Fibroblast of peridontal ligament (primary cell): ENCODE results near the gene NUDT19.
"Not testable (repeated sequence)": the region's sequence is repeated elsewhere in the genome, so short reads cannot be mapped to it uniquely, and the experiment has no call there.

Experiments used
- DNase-seq: peaks from one replicate; pipeline ENCODE4 v3.0.0-alpha.2; 2010; ENCODE audit errors: extremely low read depth

Gene NUDT19

GRCh38 chr19:32691291-32691951 is at the start of gene NUDT19:
Gene NUDT19 (plus strand): TSS chr19:32691821. CDS start chr19:32691961, 140 bp downstream.
- DNase-seq, result peak; percentile 71

GRCh38 chr19:32642771-32643170 is 48.9 kb upstream of the NUDT19 start:
- DNase-seq, result no peak

DNA sequence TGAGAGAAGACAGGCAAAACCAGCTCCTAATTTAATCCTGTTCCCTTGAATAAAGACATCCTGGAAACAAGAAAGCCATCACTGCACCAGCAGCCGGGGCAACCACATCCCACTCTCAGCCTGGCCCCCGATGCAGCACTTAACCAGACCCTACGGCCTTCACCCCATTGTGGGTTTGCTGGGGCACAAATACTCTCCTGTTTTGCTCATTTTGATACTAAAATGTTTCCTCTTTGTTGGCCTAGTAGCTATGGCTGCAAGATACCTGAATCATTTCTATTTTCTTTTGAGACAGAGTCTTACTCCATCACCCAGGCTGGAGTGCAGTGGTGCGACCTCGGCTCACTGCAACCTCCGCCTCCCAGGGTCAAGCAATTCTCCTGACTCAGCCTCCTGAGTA is 45.1 kb upstream of the NUDT19 start:
- DNase-seq, result no peak

DNA sequence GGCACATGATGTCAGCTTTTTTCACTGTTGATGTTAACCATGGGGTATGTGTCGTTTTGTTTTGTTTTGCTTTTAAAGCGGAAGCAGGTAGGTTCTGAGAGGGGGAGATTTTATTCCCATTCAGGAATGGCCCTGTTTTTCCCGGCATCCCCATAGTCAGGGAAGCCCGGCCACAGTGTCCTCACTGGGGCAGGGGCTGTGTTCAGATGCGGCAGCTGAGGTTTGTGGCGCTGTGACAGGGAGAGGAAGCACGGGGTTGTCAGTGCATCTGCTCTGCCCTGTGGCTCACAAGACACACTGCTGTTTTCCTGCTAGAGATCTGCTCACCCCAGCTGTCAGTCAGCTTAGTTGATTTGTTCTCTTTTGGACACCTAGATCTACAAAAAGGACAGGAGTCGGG is 44.3 kb upstream of the NUDT19 start:
- no peak for DNase-seq

DNA sequence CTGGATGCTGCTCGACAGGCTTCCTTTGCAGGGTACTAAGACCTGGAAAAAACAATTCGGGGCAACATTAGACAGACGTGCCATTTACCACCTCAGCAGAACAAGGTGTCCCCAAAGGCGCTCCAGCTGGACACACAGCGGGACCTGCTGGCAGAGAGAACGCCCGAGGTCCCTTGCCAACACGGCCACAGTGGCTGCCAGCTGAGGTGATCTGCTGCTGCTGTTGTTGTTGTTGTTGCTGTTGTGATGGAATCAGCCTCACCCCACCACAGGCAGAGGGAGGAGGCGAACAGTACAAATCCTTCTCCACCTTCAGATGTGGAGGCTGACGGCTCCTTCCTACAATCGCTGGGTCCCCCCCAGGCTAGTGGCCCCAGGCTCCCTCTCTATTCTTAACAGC is 41.9 kb upstream of the NUDT19 start:
- DNase-seq, result no peak

DNA sequence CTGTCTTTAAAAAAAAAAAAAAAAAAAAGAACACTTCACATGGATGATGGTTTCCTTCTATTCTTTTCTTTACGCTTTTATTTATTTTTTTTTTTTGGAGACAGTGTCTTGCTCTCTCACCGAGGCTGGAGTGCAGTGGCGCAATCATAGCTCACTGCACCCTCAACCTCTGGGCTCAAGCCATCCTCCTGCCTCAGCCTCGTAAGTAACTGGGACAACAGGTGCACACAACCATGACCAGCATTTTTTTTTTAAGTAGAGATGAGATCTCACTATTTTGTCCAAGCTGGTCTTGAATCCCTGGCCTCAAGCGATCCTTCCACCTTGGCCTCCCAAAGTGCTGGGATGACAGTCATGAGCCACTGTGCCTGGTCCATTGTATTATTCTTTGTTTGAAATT is 41.0 kb upstream of the NUDT19 start:
- DNase-seq, result no peak

- DNase-seq, result no peak
Measured at GRCh38 chr19:32651729-32652140, 39.9 kb upstream of the NUDT19 start.

DNA sequence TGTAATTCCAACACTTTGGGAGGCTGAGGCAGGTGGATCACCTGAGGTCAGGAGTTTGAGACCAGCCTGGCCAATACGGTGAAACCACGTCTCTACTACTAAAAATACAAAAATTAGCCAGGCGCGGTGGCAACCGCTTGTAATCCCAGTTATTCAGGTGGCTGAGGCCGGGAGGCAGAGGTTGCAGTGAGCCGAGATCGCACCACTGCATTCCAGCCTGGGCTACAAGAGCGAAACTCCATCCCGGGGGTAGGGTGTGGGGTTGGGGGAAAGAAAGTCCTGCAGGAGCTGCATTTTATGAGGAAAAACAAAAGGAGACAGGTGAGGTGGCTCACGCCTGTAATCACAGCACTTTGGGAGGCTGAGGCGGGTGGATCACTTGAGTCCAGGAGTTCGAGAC is 39.3 kb upstream of the NUDT19 start:
- DNase-seq, result not testable (repeated sequence)

GRCh38 chr19:32652894-32653598 is 38.6 kb upstream of the NUDT19 start:
- peak; percentile 32 for DNase-seq

GRCh38 chr19:32653599-32653915 is 38.1 kb upstream of the NUDT19 start:
- DNase-seq, result no peak

DNA sequence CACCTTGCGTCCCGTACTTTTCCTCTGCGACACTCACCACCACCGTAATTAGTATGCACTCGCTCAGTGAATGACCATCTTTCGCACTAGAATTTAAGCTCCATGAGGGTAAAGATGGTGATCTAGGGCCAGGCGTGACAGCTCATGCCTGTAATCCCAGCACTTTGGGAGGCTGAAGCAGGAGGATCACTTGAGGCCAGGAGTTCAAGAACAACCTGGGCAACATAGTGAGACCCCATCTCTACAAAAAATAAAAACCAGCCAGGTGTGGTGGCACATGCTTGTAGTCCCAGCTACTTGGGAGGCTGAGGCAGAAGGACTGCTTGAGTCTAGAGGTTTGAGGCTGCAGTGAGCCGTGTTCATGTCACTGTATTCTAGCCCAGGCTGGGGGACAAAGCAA is 35.2 kb upstream of the NUDT19 start:
- DNase-seq, result not testable (repeated sequence)

DNA sequence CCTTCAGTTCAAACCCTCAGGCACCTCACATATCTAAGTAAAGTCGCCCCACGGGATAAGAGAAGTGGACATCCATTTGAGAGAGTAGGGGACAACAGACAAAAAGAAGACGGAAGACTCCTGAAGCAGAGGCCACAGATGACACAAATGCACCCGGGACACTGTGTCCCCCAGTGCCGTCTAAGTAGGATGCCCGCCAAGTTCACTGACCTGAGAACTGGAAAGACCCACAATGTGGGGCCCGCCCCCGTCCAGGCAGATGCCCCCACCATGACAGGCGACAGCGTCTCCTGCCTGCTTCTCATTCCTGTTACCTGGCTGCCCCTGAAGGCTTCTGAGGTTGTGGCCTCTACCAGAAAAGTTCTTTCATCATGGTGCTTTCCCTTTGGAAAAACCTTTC is 33.5 kb upstream of the NUDT19 start:
- no peak for DNase-seq

DNA sequence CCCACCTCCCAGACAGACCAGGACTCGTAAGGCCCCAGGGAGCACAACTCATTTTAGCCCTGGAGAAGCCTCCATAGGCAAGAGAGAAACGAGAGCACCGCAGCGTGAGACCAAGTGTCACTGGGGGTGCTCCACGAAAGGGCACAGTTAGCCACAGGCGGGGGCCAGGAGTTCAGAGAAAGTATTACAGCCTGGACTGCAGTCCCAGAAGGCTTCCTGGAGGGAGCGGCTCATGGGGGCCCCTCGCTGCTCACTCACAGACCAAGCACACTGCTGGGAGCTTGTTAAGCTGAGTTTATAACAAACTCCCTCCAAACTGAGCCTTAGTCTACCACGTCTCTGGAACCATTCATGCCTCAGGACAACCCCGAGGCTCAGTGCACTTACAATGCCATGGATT is 33.1 kb upstream of the NUDT19 start:
- no peak for DNase-seq

- DNase-seq, result no peak
Measured at GRCh38 chr19:32661318-32661717, 30.3 kb upstream of the NUDT19 start.

- DNase-seq, result peak; percentile 10
Measured at GRCh38 chr19:32662186-32662585, 29.4 kb upstream of the NUDT19 start.

DNA sequence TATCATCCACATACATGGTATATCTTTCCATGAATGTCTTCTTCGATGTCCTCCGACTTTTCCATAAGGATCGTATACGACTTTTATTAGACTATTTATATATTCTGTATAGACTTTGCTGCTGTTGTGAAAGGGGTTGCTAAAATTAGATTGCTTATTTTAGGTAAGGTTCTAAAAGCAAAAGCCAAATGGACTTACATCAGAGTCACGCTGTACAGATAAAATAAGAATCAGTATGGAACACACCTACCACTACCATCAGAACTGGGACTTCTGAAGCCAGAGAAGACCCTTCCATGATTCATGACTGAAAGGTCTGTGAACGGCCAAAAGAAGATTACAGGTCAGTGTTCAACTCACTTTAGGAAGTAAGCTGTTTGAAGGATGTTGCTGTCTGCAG is 25.5 kb upstream of the NUDT19 start:
- DNase-seq, result no peak

DNA sequence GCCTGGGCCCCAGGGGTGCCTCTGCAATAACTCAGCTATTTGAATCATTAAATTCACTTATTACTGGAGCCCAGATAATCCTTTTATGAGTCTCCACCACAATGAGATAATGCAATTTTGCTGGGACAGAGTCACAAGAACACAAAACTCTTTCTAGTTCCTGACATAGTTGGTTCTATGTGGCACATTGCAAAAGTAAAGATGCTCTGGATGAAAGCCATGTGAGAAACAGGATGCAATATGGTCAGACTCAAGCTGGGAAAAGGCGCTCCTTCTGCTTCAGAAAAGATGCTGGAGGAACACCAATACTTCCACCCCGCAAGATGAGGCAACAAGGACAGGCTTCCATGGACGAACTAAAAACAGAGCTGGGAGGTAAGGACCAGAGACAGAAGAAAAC is 22.3 kb upstream of the NUDT19 start:
- DNase-seq, result no peak

GRCh38 chr19:32671883-32672593 is 19.6 kb upstream of the NUDT19 start:
- DNase-seq, result no peak

GRCh38 chr19:32672841-32673240 is 18.8 kb upstream of the NUDT19 start:
- no peak for DNase-seq

DNA sequence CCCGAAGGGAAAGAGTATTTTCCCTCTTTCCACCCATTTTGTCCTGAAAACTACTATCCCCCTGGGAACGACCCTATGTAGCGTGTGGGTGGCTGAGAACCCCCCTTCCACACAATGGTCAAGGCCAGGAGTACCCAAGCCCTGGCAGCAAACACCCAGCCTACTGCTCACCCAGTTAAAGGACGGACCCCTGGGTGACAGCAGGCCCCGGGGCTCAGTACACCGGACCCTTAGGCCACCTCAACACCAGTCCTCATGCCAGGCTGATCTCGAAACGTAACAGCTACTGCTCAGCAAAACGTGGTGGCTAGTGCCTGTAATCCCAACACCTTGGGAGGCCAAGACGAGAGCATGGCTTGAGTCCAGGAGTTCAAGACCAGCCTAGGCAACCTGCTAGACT is 18.0 kb upstream of the NUDT19 start:
- DNase-seq, result no peak

DNA sequence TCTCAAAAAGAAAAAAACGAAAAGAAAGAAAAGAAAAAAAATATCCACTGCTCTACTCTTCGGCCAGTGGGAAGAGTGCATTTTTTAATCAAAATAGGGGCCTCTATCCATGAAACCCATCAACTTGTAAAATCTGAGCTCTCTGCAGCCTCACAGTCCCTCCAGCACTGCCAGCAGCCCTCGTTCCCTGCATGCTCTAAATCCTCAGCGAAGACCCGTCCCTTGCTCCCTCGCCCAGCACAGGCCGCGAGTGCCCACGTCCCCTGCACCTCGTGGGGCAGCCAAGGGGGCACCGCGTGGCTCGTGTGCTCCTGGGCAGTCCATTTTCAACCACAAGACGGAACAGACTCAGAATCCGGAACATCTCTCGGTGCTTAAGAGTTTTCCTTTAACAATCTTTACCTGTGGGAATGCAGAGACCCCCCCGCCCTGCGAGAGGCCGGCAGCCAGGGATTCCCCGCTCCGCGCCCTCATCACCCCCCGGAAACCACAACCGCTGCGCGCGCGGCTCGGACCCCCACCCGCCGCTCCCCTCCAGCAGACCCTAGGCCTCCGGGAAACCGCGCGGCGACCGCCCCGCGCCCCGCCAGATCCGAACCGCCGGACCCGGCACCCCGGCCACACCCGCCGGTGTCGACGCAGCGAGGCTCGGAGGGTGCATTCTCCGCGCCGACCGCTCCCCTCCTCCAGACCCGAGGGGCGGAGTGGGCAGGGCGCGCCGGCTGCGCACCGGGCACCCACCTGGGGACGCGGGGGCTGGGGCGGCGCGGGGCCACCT is 17.3 kb upstream of the NUDT19 start:
- DNase-seq, result no peak
